ENCODE measurements around the gene EVI2B.
A peak's percentile ranks its signal among the peaks of the same experiment; 100 is the strongest.
"Not testable (repeated sequence)": the region's sequence is repeated elsewhere in the genome, so short reads cannot be mapped to it uniquely, and the experiment has no call there.

EVI2B gene, protein sequence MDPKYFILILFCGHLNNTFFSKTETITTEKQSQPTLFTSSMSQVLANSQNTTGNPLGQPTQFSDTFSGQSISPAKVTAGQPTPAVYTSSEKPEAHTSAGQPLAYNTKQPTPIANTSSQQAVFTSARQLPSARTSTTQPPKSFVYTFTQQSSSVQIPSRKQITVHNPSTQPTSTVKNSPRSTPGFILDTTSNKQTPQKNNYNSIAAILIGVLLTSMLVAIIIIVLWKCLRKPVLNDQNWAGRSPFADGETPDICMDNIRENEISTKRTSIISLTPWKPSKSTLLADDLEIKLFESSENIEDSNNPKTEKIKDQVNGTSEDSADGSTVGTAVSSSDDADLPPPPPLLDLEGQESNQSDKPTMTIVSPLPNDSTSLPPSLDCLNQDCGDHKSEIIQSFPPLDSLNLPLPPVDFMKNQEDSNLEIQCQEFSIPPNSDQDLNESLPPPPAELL

GRCh38 chr17:31313982-31314781 is at the start of gene EVI2B:
Gene EVI2B, minus strand, starts transcription at chr17:31314054. Its CDS starts 8,445 bp downstream, at chr17:31305609.
- DNase-seq, result no peak

- no peak for DNase-seq
Measured at GRCh38 chr17:31357839-31358394, 44.1 kb upstream of the EVI2B start.

DNA sequence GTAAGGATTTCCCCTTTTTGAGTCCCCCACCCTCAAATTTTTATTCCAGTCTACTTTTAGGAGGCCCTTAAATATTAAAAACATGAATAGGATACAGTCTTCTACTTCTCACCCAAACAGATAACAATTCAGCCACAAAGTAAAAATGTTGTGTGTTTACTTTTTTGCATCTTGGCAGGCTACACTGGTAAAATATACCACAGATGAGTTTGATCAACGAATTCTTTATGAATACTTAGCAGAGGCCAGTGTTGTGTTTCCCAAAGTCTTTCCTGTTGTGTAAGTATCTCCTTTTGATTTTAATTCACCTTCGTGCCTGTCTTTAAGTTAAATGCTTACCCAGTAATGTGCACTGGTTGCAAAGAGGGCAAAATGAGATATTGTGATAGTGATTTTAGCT is 43.2 kb upstream of the EVI2B start:
- DNase-seq, result no peak

DNA sequence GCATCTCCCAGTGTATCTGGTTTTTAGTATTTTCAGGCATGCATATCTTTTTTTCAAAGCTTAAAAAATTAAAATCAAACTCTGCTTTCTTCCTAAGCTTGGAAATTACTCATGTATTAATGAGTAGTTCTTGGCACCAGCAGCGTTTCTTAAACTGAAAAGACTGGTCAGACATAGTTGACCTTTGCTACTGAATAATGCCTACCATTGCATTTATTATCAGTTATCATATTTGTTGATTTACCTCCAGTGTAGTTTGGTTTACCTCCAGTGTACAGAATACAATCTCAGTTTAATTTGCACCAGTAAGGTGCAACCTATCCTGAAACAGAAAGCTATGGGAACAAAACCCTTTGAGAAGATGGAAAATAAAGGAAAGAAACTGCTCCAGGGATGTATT is 42.1 kb upstream of the EVI2B start:
- no peak for DNase-seq

- no peak for DNase-seq
Measured at GRCh38 chr17:31349454-31349853, 35.6 kb upstream of the EVI2B start.

DNA sequence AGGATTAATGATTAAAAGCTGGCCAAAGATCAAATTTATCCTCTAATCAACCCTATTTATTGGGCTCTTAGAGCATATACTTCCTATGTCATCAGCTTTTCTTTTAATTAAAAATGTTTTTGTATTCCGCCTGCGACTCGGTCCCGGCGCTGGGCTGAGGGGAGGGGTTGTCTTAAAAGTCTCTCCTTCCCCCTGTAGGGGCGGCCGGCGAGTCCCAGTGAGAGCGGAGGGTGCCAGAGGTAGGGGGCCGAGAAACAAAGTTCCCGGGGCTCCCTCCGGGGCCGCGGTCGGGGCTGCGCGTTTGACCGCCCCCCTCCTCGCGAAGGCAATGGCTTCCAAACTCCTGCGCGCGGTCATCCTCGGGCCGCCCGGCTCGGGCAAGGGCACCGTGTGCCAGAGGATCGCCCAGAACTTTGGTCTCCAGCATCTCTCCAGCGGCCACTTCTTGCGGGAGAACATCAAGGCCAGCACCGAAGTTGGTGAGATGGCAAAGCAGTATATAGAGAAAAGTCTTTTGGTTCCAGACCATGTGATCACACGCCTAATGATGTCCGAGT is 31.4 kb upstream of the EVI2B start:
- not testable (repeated sequence) for DNase-seq

- DNase-seq, result no peak
Measured at GRCh38 chr17:31339906-31340661, 26.2 kb upstream of the EVI2B start.

DNA sequence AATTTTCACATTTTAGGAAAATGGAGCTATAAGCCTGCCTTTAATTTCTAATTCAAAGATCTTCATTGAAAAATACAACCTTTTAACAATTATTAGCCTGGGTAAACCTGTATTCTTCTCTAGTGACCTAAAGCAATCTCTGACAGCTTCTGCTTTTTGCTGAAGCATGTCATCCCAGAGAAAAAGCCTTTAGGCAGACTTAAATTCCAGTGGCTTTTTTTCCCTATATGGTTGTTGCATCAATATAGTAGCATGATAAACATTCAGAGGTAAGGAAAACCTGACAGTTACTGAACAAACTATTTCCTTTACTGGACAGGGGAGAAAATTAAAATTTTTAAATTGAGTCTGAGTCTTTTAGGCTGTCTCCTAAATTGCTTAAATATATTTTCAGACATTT is 15.4 kb upstream of the EVI2B start:
- no peak for DNase-seq

GRCh38 chr17:31328160-31328535 is 14.3 kb upstream of the EVI2B start:
- DNase-seq, result no peak

GRCh38 chr17:31327534-31328159 is 13.8 kb upstream of the EVI2B start:
- no peak for DNase-seq

GRCh38 chr17:31323551-31323950 is 9.7 kb upstream of the EVI2B start:
- no peak for DNase-seq

DNA sequence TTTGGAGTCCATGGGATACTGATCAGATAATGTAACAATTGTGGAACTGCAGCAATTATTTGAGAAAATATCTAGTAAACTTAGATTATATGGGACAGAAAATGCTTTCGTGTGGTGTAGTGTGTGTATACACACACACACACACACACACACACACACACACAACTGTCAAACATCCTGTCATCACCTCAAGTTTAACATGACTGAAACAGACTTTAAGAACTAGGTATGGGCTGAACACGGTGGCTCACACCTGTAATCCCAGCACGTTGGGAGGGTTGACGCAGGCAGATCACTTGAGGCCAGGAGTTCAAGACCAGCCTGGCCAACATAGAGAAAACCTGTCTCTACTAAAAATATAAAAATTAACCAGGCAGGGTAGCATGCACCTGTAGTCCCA is 8.1 kb upstream of the EVI2B start:
- DNase-seq, result no peak

GRCh38 chr17:31321481-31321880 is 7.6 kb upstream of the EVI2B start, which contains the start of gene EVI2A:
Gene EVI2A, minus strand, starts transcription at chr17:31321622. Its CDS starts 2,609 bp downstream, at chr17:31319013.
- DNase-seq, result peak; percentile 78

GRCh38 chr17:31320791-31321190 is 6.9 kb upstream of the EVI2B start:
- no peak for DNase-seq

DNA sequence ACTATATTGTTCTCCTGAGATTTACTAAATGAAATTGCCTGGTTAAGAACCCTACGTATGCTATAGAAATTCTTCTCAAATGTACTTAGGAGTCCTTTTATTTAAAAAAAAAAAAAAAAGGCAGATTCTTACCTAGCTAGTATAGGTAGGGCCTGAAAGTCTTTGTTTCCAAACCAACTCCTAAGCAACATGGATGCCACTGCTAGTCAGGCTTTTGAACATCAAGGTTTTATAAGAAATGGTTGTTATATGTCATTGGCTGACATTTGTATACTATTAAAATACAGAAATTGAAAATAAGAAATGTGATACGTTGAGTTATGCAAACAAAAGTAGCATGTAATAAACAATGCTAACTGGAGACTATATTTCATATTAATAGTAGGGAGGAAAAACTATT is 6.4 kb upstream of the EVI2B start:
- no peak for DNase-seq

DNA sequence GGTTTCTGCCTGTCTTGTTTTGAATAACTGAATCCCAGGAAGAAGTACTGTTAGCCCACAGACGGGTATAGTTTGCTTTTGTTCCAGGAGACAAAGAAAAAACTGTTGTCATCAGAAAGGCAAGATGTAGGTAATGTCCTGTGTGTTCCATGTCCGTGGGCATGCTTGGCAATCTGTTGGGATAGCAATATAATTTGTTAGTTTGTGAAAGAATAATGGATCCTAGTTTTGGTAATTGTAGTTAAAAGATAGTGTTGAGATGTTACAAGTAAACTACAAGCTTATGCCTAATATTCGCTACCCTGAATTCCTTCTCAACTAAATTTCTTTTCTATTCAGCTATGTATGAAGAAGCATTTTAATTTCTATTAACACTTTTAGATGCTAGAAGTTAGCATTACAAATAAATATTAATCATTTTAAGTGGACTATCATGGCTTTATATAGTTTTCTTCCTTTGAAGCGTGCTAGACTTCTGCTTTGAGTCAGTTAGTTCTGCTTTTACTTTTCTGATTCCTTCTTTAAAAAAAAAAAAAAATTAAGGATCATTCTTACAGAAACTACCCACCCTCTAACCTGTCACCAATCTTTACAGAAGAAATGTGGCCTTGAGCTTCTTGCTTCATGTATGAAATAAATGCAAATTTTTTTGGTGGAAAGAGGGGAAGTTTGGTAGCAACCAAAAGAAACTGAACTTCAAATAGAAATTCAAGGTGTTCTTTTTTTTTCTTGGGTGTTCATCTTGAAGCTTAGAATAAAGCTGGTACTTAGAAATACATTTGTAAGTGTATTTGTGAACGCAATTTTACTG is 5.2 kb upstream of the EVI2B start:
- DNase-seq, result no peak

- peak; percentile 45 for DNase-seq
Measured at GRCh38 chr17:31318298-31318801, 4.5 kb upstream of the EVI2B start.

- no peak for DNase-seq
Measured at GRCh38 chr17:31314782-31315100, 887 bp upstream of the EVI2B start.

DNA sequence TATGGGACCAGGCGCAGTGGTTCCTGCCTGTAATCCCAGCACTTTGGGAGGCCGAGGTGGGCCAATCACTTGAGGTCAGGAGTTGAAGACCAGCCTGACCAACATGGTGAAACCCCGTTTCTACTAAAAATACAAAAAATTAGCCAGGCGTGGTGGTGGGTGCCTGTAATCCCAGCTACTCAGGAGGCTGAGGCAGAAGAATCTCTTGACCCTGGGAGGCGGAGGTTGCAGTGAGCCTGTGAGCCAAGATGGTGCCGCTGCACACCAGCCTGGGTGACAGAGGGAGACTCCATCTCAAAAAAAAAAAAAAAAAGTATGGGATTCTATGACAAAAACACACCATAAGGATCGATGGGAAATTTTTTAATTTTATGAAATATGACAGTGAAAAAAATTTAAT is 1.6 kb downstream of the EVI2B start:
- peak; percentile 32 for DNase-seq

DNA sequence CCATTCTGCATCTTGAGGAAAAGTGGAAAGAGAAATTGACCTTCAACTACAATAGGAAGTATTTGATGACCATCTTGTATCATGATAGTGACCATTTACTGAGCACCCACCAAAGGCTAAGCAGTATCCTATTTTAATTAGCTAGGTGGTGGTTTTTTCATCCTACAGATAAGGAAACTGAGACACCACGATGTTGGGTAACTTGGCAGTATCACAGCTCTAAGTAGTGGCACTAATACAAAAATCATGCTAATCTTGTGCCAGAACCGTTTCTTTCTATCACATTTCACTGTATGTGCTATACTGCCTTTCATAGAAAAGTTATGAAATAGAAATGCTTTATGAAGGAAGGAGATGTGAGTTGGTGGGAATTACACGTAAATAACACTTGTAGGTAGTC is 2.3 kb downstream of the EVI2B start:
- no peak for DNase-seq

DNA sequence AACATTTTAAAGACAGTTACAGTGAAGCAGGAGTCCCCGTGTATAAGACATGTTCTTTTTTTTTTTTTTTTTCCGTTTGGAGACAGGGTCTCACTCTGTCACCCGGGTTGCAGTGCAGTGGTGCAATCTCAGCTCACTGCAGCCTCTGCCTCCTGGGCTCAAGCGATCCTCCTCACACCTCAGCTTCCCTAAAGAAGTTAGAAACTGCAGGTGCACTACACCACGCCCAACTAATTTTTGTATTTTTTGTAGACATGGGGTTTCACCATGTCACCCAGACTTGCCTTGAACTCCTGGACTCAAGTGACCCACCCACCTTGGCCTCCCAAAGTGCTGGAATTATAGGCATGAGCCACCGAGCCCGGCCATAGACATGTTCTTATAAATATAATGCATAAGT is 3.0 kb downstream of the EVI2B start:
- DNase-seq, result no peak

Measured in activated naive CD4-positive, alpha-beta T cell treated with anti-CD3 and anti-CD28 coated beads, Interleukin-2, amount 50 U/mL, for 16 hours (primary cell).